DOHH2 (cell line): Measurements from ENCODE around the gene CCDC146.
"Not testable (repeated sequence)": the region's sequence is repeated elsewhere in the genome, so short reads cannot be mapped to it uniquely, and the experiment has no call there.

ENCODE experiments used
- H3F3A ChIP-seq: fragments of 200-600 bp; sonication (generic), shearing (Covaris generic); 2 replicates; pipeline ENCODE4 v1.6.0; 2016; ENCODE audit warnings: antibody characterized with exemption, mild to moderate bottlenecking; ENCODE audit not compliant: control insufficient read depth, insufficient read depth
- H3K27ac ChIP-seq: fragments of 200-600 bp; sonication (generic); 2 replicates; pipeline ENCODE4 v1.5.1; 2014; ENCODE audit warnings: low read depth, mild to moderate bottlenecking, low read length, moderate library complexity
- H3K27me3 ChIP-seq: fragments of 200-600 bp; sonication (generic); 2 replicates; pipeline ENCODE4 v1.6.1; 2014; ENCODE audit warnings: mild to moderate bottlenecking, low read length, mixed read lengths; ENCODE audit not compliant: control insufficient read depth
- H3K36me3 ChIP-seq: fragments of 200-600 bp; sonication (generic); 2 replicates; pipeline ENCODE4 v1.6.1; 2014; ENCODE audit warnings: mild to moderate bottlenecking, low read length, moderate library complexity, mixed read lengths; ENCODE audit not compliant: control insufficient read depth
- H3K4me1 ChIP-seq: fragments of 200-600 bp; sonication (generic); 2 replicates; pipeline ENCODE4 v1.6.1; 2014; ENCODE audit warnings: mild to moderate bottlenecking, low read length, mixed read lengths; ENCODE audit not compliant: control insufficient read depth
- H3K4me2 ChIP-seq: fragments of 200-600 bp; sonication (generic); 2 replicates; pipeline ENCODE4 v1.6.0; 2014; ENCODE audit warnings: mild to moderate bottlenecking, low read length, moderate library complexity
- H3K4me3 ChIP-seq: fragments of 200-600 bp; sonication (generic); 2 replicates; pipeline ENCODE4 v1.5.1; 2014; ENCODE audit warnings: mild to moderate bottlenecking, low read length, mixed read lengths
- H3K79me2 ChIP-seq: fragments of 200-600 bp; sonication (generic); 2 replicates; pipeline ENCODE4 v1.6.1; 2014; ENCODE audit warnings: mild to moderate bottlenecking, low read length, mixed read lengths; ENCODE audit not compliant: control insufficient read depth
- H3K9me2 ChIP-seq: fragments of 200-600 bp; sonication (generic); replicated peaks from 2 replicates; pipeline ENCODE4 v1.6.1; 2014; ENCODE audit warnings: mild to moderate bottlenecking, low read length, mixed read lengths; ENCODE audit not compliant: control insufficient read depth
- H3K9me3 ChIP-seq: fragments of 200-600 bp; sonication (generic); 2 replicates; pipeline ENCODE4 v1.6.1; 2014; ENCODE audit warnings: antibody characterized with exemption, low read length, mixed read lengths; ENCODE audit not compliant: control insufficient read depth, insufficient read depth
- H4K20me1 ChIP-seq: fragments of 200-600 bp; sonication (generic); 2 replicates; pipeline ENCODE4 v1.6.0; 2014; ENCODE audit warnings: low read depth, mild to moderate bottlenecking, antibody characterized with exemption, low read length, moderate library complexity; ENCODE audit not compliant: control insufficient read depth, insufficient read depth
- CTCF ChIP-seq: fragments of 200-600 bp; sonication (generic); IDR thresholded peaks from one replicate; pipeline ENCODE4 v1.5.1; 2014; ENCODE audit warnings: antibody characterized with exemption, mild to moderate bottlenecking, low read depth, low read length; ENCODE audit not compliant: poor library complexity, severe bottlenecking
- EZH2phosphoT487 ChIP-seq: fragments of 200-600 bp; sonication (generic); IDR thresholded peaks from 2 replicates; pipeline ENCODE4 v1.6.1; 2017; ENCODE audit warnings: borderline replicate concordance, mild to moderate bottlenecking, antibody characterized with exemption, low read length, moderate library complexity, mixed read lengths

Gene CCDC146

GRCh38 chr7:77222819-77223218, 100.4 kb downstream of the CCDC146 start:
- Histone ChIP-seq H3K9me2 (no peaks in the 10 kb centered on the region), H3F3A (no peaks in the 10 kb centered on the region), H3K36me3 (no peaks in the 10 kb centered on the region), H3K9me3 (no peaks in the 10 kb centered on the region), H3K79me2 (no peaks in the 10 kb centered on the region), H3K4me2 (no peak overlapping the region), H3K27ac (no peak overlapping the region), H3K27me3 (no peaks in the 10 kb centered on the region), H3K4me3 (no peak overlapping the region), H4K20me1 (no peaks in the 10 kb centered on the region), H3K4me1 (no peaks in the 10 kb centered on the region)
- TF ChIP-seq EZH2phosphoT487: no peak
- TF ChIP-seq CTCF: no peak

GRCh38 chr7:77223261-77223660, 100.8 kb downstream of the CCDC146 start:
- TF ChIP-seq CTCF: no peak
- TF ChIP-seq EZH2phosphoT487: no peak

GRCh38 chr7:77226357-77226839, 104.0 kb downstream of the CCDC146 start:
- peaks cover 3% of the 10 kb centered on the region; the same call in 1 of the 2 replicates for H3K27me3 ChIP-seq
- H4K20me1 ChIP-seq: no peaks in the 10 kb centered on the region
- H3K4me1 ChIP-seq: no peaks in the 10 kb centered on the region
- TF ChIP-seq CTCF: no peak
- TF ChIP-seq EZH2phosphoT487: no peak
- H3K4me3 ChIP-seq: no peak overlapping the region
- H3K9me3 ChIP-seq: no peaks in the 10 kb centered on the region
- no peaks in the 10 kb centered on the region for H3F3A ChIP-seq
- no peaks in the 10 kb centered on the region for H3K79me2 ChIP-seq
- no peaks in the 10 kb centered on the region for H3K36me3 ChIP-seq
- H3K27ac ChIP-seq: no peak overlapping the region
- no peak overlapping the region for H3K4me2 ChIP-seq
- no peaks in the 10 kb centered on the region for H3K9me2 ChIP-seq

More at GRCh38 chr7:77223261-77223660, 100.8 kb downstream of the CCDC146 start:
- no peak overlapping the region for H3K4me2 ChIP-seq
- no peaks in the 10 kb centered on the region for H3F3A ChIP-seq
- no peaks in the 10 kb centered on the region for H3K4me1 ChIP-seq
- H3K27ac ChIP-seq: no peak overlapping the region
- H4K20me1 ChIP-seq: no peaks in the 10 kb centered on the region
- no peaks in the 10 kb centered on the region for H3K9me2 ChIP-seq
- H3K79me2 ChIP-seq: no peaks in the 10 kb centered on the region
- H3K36me3 ChIP-seq: no peaks in the 10 kb centered on the region
- H3K27me3 ChIP-seq: no peaks in the 10 kb centered on the region
- no peak overlapping the region for H3K4me3 ChIP-seq
- H3K9me3 ChIP-seq: no peaks in the 10 kb centered on the region

- H3F3A ChIP-seq, H3K4me2 ChIP-seq: not testable (repeated sequence)
These were observed 106.4 kb downstream of the CCDC146 start for GRCh38 chr7:77228795-77229194.

More at GRCh38 chr7:77228795-77229194, 106.4 kb downstream of the CCDC146 start:
- not testable (repeated sequence) for H3K27me3 ChIP-seq, H3K4me3 ChIP-seq, H3K4me1 ChIP-seq, H3K9me2 ChIP-seq, H3K9me3 ChIP-seq, H3K27ac ChIP-seq, H3K79me2 ChIP-seq, H4K20me1 ChIP-seq, H3K36me3 ChIP-seq
